K562 (cell line): ENCODE measurements around the gene SARS1. TPM values are rescaled to one million over a fixed set of nuclear protein-coding genes. Genes with fewer than 3 reads are reported as not detected.

Source experiments
- ARNT ChIP-seq, 2 experiments: fragments of 450-650 bp; IDR thresholded peaks; 2 replicates each; pipeline ENCODE4 v1.6.1; 2016; ENCODE audit warnings: mild to moderate bottlenecking in 1 of 2
- ATF7 ChIP-seq: fragments of 450-650 bp; IDR thresholded peaks from 2 replicates; pipeline ENCODE4 v1.7.1; 2014; ENCODE audit warnings: mild to moderate bottlenecking, moderate library complexity
- BCOR ChIP-seq: fragments of 450-650 bp; IDR thresholded peaks from 2 replicates; pipeline ENCODE4 v1.6.1; 2016
- CAMTA2 ChIP-seq: fragments of 250-450 bp; sonication (Bioruptor Pico); conservative IDR thresholded peaks from 2 replicates; pipeline ENCODE4 v1.5.1; 2022
- CBX1 ChIP-seq: sonication (generic); IDR thresholded peaks from 2 replicates; pipeline ENCODE4 v1.6.1; 2016; ENCODE audit warnings: antibody characterized with exemption, low read depth, mild to moderate bottlenecking
- DDX20 ChIP-seq: fragments of 450-650 bp; IDR thresholded peaks from 2 replicates; pipeline ENCODE4 v1.6.1; 2016; ENCODE audit warnings: missing genetic modification characterization, low read depth, mild to moderate bottlenecking, missing compliant biosample characterization, moderate library complexity
- EGR1 ChIP-seq: fragments of 450-650 bp; conservative IDR thresholded peaks from 2 replicates; pipeline ENCODE4 v1.6.1; 2017; ENCODE audit warnings: mild to moderate bottlenecking
- JUNB ChIP-seq: fragments of 450-650 bp; formaldehyde crosslinking; conservative IDR thresholded peaks from 2 replicates; pipeline ENCODE4 v1.4.0; 2020; ENCODE audit warnings: mild to moderate bottlenecking
- KDM4B ChIP-seq, 2 experiments: fragments of 450-650 bp in 1 of 2; sonication (generic) in 1 of 2; IDR thresholded peaks; 2 replicates each; pipeline ENCODE4 v1.6.1; 2016 to 2017; ENCODE audit warnings: borderline replicate concordance in 2 of 2, antibody characterized with exemption in 1 of 2, low read depth in 1 of 2, mild to moderate bottlenecking in 1 of 2
- KLF6 ChIP-seq: fragments of 250-450 bp; sonication (Bioruptor Pico); IDR thresholded peaks from 2 replicates; pipeline ENCODE4 v1.4.0; 2020; ENCODE audit warnings: mild to moderate bottlenecking, moderate library complexity, borderline replicate concordance
- MYBL2 ChIP-seq, 2 experiments: fragments of 450-650 bp in 1 of 2; sonication (generic) in 1 of 2; formaldehyde crosslinking in 1 of 2; IDR thresholded peaks; 2 replicates each; pipeline versions ENCODE4 v1.6.1 to v1.8.1; 2017 to 2022; ENCODE audit warnings: borderline replicate concordance in 1 of 2, inconsistent platforms in 1 of 2, low read depth in 1 of 2, mild to moderate bottlenecking in 1 of 2, missing genetic modification reagents in 1 of 2, moderate library complexity in 1 of 2
- NEUROD1 ChIP-seq: fragments of 150-350 bp; IDR thresholded peaks from 2 replicates; pipeline ENCODE4 v1.6.1; 2014; ENCODE audit warnings: borderline replicate concordance, low read length, low read depth; ENCODE audit not compliant: partially characterized antibody
- NONO ChIP-seq, 2 experiments: fragments of 200-400 bp in 1 of 2; fragments of 450-650 bp in 1 of 2; formaldehyde crosslinking in 1 of 2; IDR thresholded peaks; 2 replicates each; pipeline ENCODE4 v1.6.1; 2017; ENCODE audit warnings: low read depth in 2 of 2, mild to moderate bottlenecking in 2 of 2, moderate library complexity in 2 of 2, low read length in 1 of 2
- NR2C2 ChIP-seq, 2 experiments: fragments of 200-800 bp in 1 of 2; sonication (Bioruptor generic) in 1 of 2; sonication (generic) in 1 of 2; formaldehyde crosslinking in 1 of 2; IDR thresholded peaks; 2 replicates each; pipeline versions ENCODE4 v1.6.1 to v1.8.0; 2016 to 2022; ENCODE audit warnings: mild to moderate bottlenecking in 1 of 2, missing compliant biosample characterization in 1 of 2, missing genetic modification characterization in 1 of 2, missing genetic modification reagents in 1 of 2
- SMARCA5 ChIP-seq: fragments of 450-650 bp; IDR thresholded peaks from 2 replicates; pipeline ENCODE4 v1.6.1; 2016
- SRSF9 ChIP-seq: fragments of 200-400 bp; formaldehyde crosslinking; IDR thresholded peaks from 2 replicates; pipeline ENCODE4 v1.6.1; 2017; ENCODE audit warnings: low read depth, low read length, borderline replicate concordance
- TEAD2 ChIP-seq: fragments of 450-650 bp; IDR thresholded peaks from 2 replicates; pipeline ENCODE4 v1.6.1; 2016; ENCODE audit warnings: missing genetic modification characterization, control low read depth, missing compliant biosample characterization
- WHSC1 ChIP-seq: IDR thresholded peaks from one replicate; pipeline ENCODE4 v1.6.1; 2012; ENCODE audit warnings: low read length, control low read depth, inconsistent platforms
- ZC3H11A ChIP-seq: IDR thresholded peaks from 2 replicates; pipeline ENCODE4 v1.6.1; 2012; ENCODE audit warnings: low read depth, low read length, improper control_type of control experiment
- ZNF197 ChIP-seq: fragments of 200-800 bp; sonication (Bioruptor generic); IDR thresholded peaks from 2 replicates; pipeline ENCODE4 v1.6.1; 2016; ENCODE audit warnings: low read depth, missing genetic modification characterization, missing compliant biosample characterization
- ZNF232 ChIP-seq: sonication (generic); formaldehyde crosslinking; IDR thresholded peaks from 2 replicates; pipeline ENCODE4 v1.8.0; 2022; ENCODE audit warnings: mild to moderate bottlenecking, missing genetic modification reagents
- ZNF263 ChIP-seq: sonication (generic); formaldehyde crosslinking; IDR thresholded peaks from 2 replicates; pipeline ENCODE4 v1.8.0; 2022; ENCODE audit warnings: mild to moderate bottlenecking, missing genetic modification reagents, borderline replicate concordance
- ZNF583 ChIP-seq: fragments of 250-450 bp; sonication (Bioruptor Pico); IDR thresholded peaks from 2 replicates; pipeline ENCODE4 v1.4.0; 2020
- polyA plus RNA-seq, 8 experiments: library from polyadenylated mRNA; depleted of rRNA in 4 of 8; stranded (reverse) in 5 of 8; unstranded in 3 of 8; fragments of >200 nt; fragmentation: Nextera tagmentation in 2 of 8; fragmentation: Illumina TruSeq in 1 of 8; extraction: Ambion mirVana in 2 of 8; extraction: Trizol in 1 of 8; gene quantifications; 2 replicates each; pipeline versions ENCODE4 v1.2.1 to v1.2.3, GENCODE V29; 2011 to 2014; ENCODE audit warnings: inconsistent platforms in 1 of 8, missing spikeins in 1 of 8
- total RNA-seq, 7 experiments: library from RNA; depleted of rRNA in 6 of 7; stranded (reverse); fragments of >200 nt in 6 of 7; fragmentation: Illumina TruSeq in 2 of 7; extraction: Trizol in 2 of 7; gene quantifications; 2 replicates each; pipeline versions ENCODE4 v1.2.1 to v1.2.3, GENCODE V29; 2011 to 2021; ENCODE audit warnings: low replicate concordance in 1 of 7
- TF ChIP-seq, protein P1 (sequence below): sonication (generic); formaldehyde crosslinking; IDR thresholded peaks from 2 replicates; pipeline ENCODE4 v1.8.1; 2023; ENCODE audit warnings: mild to moderate bottlenecking, missing genetic modification reagents
- TF ChIP-seq, protein P2 (sequence below): IDR thresholded peaks from 3 replicates; pipeline ENCODE4 v1.6.1; 2011; ENCODE audit warnings: borderline replicate concordance, mild to moderate bottlenecking, moderate library complexity; ENCODE audit not compliant: insufficient read length; ENCODE audit errors: extremely low read depth
- TF ChIP-seq, protein P3 (sequence below): IDR thresholded peaks from 2 replicates; pipeline ENCODE4 v1.6.1; 2014; ENCODE audit warnings: antibody characterized with exemption

Gene SARS1
- total and polyA plus RNA-seq, 9 of the 15 experiments (the other 6 are each of a cell fraction or from before 2014, with no cell fraction given): 221 to 623 (median 254) TPM

DNA sequence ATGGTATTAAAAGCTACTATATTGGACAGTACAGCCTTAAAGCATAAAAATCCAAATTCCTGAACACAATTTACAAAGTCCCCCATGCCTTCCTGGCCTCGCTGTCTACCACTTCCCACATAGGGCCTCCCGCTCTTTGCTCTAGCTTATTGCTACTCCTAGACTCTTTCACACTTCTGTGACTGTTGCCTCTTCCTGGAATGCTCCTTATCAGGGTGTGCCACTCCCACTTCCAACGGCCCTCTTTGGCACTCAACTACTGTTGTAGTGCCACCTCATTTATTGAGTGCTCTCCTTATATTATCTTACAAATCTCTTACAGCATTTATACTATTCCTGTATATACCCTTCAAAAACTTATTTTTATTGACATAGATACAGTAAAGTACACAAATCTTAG is 4.8 kb downstream of the SARS1 start (continued):
- TF ChIP-seq, protein P1, sequence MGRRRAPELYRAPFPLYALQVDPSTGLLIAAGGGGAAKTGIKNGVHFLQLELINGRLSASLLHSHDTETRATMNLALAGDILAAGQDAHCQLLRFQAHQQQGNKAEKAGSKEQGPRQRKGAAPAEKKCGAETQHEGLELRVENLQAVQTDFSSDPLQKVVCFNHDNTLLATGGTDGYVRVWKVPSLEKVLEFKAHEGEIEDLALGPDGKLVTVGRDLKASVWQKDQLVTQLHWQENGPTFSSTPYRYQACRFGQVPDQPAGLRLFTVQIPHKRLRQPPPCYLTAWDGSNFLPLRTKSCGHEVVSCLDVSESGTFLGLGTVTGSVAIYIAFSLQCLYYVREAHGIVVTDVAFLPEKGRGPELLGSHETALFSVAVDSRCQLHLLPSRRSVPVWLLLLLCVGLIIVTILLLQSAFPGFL (CRISPR knock-in tag): no peak
- TF ChIP-seq KLF6 (CRISPR knock-in tag) (no peak), NONO (IDR thresholded peaks at IDR 0.05; ENCODE audit: low read depth in 2 of 2, low read length in 1 of 2) (no peak), ZC3H11A (no peak), ATF7 (no peak), MYBL2 (IDR thresholded peaks at IDR 0.05; ENCODE audit: low read depth) (peak; percentile 90), MYBL2 (CRISPR knock-in tag; IDR thresholded peaks at IDR 0.05; ENCODE audit: borderline replicate concordance) (no peak), ZNF583 (no peak), SMARCA5 (no peak), DDX20 (tag) (no peak), KDM4B (IDR thresholded peaks at IDR 0.05; ENCODE audit: borderline replicate concordance in 2 of 2, low read depth in 1 of 2) (no peak), NR2C2 (CRISPR knock-in tag; IDR thresholded peaks at IDR 0.05) (no peak), NR2C2 (tag; IDR thresholded peaks at IDR 0.05) (no peak), ZNF197 (CRISPR knock-in tag) (0 out of 2 replicates have a peak, but pooled peaks have one; percentile 39), ZNF232 (no peak), NEUROD1 (no peak), WHSC1 (no peak), BCOR (no peak), ARNT (IDR thresholded peaks at IDR 0.05) (peak; percentile 35 to 53; a peak in 1 of 4 replicates), JUNB (CRISPR knock-in tag) (no peak), CBX1 (no peak), TEAD2 (tag) (peak; percentile 55; the same call in 1 of the 2 replicates), CAMTA2 (CRISPR knock-in tag) (no peak), EGR1 (no peak), ZNF263 (CRISPR knock-in tag) (no peak), SRSF9 (no peak)
- TF ChIP-seq, protein P2, sequence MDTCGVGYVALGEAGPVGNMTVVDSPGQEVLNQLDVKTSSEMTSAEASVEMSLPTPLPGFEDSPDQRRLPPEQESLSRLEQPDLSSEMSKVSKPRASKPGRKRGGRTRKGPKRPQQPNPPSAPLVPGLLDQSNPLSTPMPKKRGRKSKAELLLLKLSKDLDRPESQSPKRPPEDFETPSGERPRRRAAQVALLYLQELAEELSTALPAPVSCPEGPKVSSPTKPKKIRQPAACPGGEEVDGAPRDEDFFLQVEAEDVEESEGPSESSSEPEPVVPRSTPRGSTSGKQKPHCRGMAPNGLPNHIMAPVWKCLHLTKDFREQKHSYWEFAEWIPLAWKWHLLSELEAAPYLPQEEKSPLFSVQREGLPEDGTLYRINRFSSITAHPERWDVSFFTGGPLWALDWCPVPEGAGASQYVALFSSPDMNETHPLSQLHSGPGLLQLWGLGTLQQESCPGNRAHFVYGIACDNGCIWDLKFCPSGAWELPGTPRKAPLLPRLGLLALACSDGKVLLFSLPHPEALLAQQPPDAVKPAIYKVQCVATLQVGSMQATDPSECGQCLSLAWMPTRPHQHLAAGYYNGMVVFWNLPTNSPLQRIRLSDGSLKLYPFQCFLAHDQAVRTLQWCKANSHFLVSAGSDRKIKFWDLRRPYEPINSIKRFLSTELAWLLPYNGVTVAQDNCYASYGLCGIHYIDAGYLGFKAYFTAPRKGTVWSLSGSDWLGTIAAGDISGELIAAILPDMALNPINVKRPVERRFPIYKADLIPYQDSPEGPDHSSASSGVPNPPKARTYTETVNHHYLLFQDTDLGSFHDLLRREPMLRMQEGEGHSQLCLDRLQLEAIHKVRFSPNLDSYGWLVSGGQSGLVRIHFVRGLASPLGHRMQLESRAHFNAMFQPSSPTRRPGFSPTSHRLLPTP: no peak
- TF ChIP-seq, protein P3, sequence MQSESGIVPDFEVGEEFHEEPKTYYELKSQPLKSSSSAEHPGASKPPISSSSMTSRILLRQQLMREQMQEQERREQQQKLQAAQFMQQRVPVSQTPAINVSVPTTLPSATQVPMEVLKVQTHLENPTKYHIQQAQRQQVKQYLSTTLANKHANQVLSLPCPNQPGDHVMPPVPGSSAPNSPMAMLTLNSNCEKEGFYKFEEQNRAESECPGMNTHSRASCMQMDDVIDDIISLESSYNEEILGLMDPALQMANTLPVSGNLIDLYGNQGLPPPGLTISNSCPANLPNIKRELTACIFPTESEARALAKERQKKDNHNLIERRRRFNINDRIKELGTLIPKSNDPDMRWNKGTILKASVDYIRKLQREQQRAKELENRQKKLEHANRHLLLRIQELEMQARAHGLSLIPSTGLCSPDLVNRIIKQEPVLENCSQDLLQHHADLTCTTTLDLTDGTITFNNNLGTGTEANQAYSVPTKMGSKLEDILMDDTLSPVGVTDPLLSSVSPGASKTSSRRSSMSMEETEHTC: no peak
